ENCODE results near the gene NTN1. TPM values are rescaled to one million over a fixed set of nuclear protein-coding genes. Genes with fewer than 3 reads are reported as not detected.

NTN1 gene
- total RNA-seq, 3 donors from 2014 or later (not counting 1 experiment from before 2014, with no cell fraction given): 0.12 to 0.15 (median 0.14) TPM

- Histone ChIP-seq H3K36me3 (ENCODE audit: control insufficient read depth, insufficient read depth, low read length) (no peaks in the 10 kb centered on the region), H3K27me3 (ENCODE audit: control insufficient read depth, insufficient read depth, low read length) (no peaks in the 10 kb centered on the region), H3K9me3 (ENCODE audit: control insufficient read depth, insufficient read depth, low read length) (no peaks in the 10 kb centered on the region), H3K4me3 (ENCODE audit: low read length) (no peak overlapping the region), H3K4me1 (ENCODE audit: control insufficient read depth, insufficient read depth, low read length) (no peaks in the 10 kb centered on the region), H3K27ac (ENCODE audit: low read length) (no peak overlapping the region)
- Mint-ChIP-seq H3K36me3 (no peaks in the 10 kb centered on the region), H3K27ac (no peak overlapping the region), H3K27me3 (ENCODE audit: low read depth in 2 of 2) (no peaks in the 10 kb centered on the region), H3K9me3 (no peaks in the 10 kb centered on the region), H3K4me3 (no peak overlapping the region), H3K4me1 (no peaks in the 10 kb centered on the region)
- 75% methylated on average over 28 of the region's 34 CpGs for WGBS (ENCODE audit: insufficient coverage)
- DNase-seq (no peak), ATAC-seq (no peak)
- TF ChIP-seq CTCF (IDR thresholded peaks at IDR 0.05): no peak
- intact Hi-C loops (cut with micrococcal nuclease): no loop called here
Observed at GRCh38 chr17:9226130-9226793, 205.0 kb downstream of the NTN1 start.

GRCh38 chr17:9226794-9227135 lies 205.5 kb downstream of the NTN1 start:
- no peak overlapping the region for H3K27ac Mint-ChIP-seq
- TF ChIP-seq CTCF (IDR thresholded peaks at IDR 0.05): no peak

GRCh38 chr17:9227819-9228407 lies 206.6 kb downstream of the NTN1 start:
- no peak for TF ChIP-seq CTCF (IDR thresholded peaks at IDR 0.05)
- intact Hi-C loops (cut with micrococcal nuclease): no loop called here
- Mint-ChIP-seq H3K27me3 (ENCODE audit: low read depth in 2 of 2) (no peaks in the 10 kb centered on the region), H3K4me3 (no peak overlapping the region), H3K27ac (no peak overlapping the region), H3K4me1 (no peaks in the 10 kb centered on the region), H3K36me3 (no peaks in the 10 kb centered on the region), H3K9me3 (no peaks in the 10 kb centered on the region)
- WGBS (ENCODE audit: insufficient coverage): 85% methylated on average over 13 of the region's 13 CpGs
- H3K4me1 ChIP-seq (ENCODE audit: control insufficient read depth, insufficient read depth, low read length): no peaks in the 10 kb centered on the region
- H3K4me3 ChIP-seq (ENCODE audit: low read length): no peak overlapping the region
- H3K27ac ChIP-seq (ENCODE audit: low read length): no peak overlapping the region
- H3K9me3 ChIP-seq (ENCODE audit: control insufficient read depth, insufficient read depth, low read length): no peaks in the 10 kb centered on the region
- ATAC-seq (no peak), DNase-seq (no peak)
- no peaks in the 10 kb centered on the region for H3K36me3 ChIP-seq (ENCODE audit: control insufficient read depth, insufficient read depth, low read length)
- peaks cover under 1% of the 10 kb centered on the region for H3K27me3 ChIP-seq (ENCODE audit: control insufficient read depth, insufficient read depth, low read length)

More at GRCh38 chr17:9226794-9227135, 205.5 kb downstream of the NTN1 start:
- no peaks in the 10 kb centered on the region for H3K36me3 Mint-ChIP-seq
- Histone ChIP-seq H3K36me3 (ENCODE audit: control insufficient read depth, insufficient read depth, low read length) (no peaks in the 10 kb centered on the region), H3K4me3 (ENCODE audit: low read length) (no peak overlapping the region), H3K27ac (ENCODE audit: low read length) (no peak overlapping the region), H3K4me1 (ENCODE audit: control insufficient read depth, insufficient read depth, low read length) (no peaks in the 10 kb centered on the region), H3K27me3 (ENCODE audit: control insufficient read depth, insufficient read depth, low read length) (no peaks in the 10 kb centered on the region), H3K9me3 (ENCODE audit: control insufficient read depth, insufficient read depth, low read length) (no peaks in the 10 kb centered on the region)
- WGBS (ENCODE audit: insufficient coverage): 61% methylated on average over 14 of the region's 14 CpGs
- no peak overlapping the region for H3K4me3 Mint-ChIP-seq
- DNase-seq: peak in 1 of 2 donors; percentile 50
- no peaks in the 10 kb centered on the region for H3K9me3 Mint-ChIP-seq
- intact Hi-C loops (cut with micrococcal nuclease): no loop called here
- no peaks in the 10 kb centered on the region for H3K4me1 Mint-ChIP-seq
- peak in 1 of 3 donors; percentile 1 for ATAC-seq
- no peaks in the 10 kb centered on the region for H3K27me3 Mint-ChIP-seq (ENCODE audit: low read depth in 2 of 2)

Measured in natural killer cell (primary cell).